ENCODE results near the gene STRIP2.
A peak's percentile ranks its signal among the peaks of the same experiment; 100 is the strongest.
"Not testable (repeated sequence)": the region's sequence is repeated elsewhere in the genome, so short reads cannot be mapped to it uniquely, and the experiment has no call there.

STRIP2 gene

DNA sequence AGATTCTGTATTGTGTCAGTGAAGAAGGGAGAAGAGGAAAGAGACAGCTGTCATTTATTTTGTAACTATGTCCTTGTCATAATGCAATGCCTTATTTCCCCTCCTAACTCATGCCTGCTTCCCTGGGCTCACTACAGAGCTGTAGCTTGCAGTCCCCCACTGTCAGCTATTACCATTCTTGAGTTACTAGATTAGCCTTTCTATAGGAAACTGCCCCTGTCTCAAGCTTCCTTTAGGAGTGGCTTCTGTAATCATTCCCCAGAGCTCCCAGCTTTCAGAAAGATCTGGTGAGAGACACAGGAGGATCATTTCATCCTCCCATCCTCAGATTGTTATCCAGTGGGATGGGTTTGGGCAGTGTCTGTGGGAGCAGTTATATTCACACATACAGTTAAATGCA, 35.7 kb downstream of the STRIP2 start:
- Histone ChIP-seq H3K27me3 (ENCODE audit: insufficient read depth, low read length) (no peaks in the 10 kb centered on the region), H3K36me3 (ENCODE audit: insufficient read depth, low read length) (peaks cover 17% of the 10 kb centered on the region; the same call in 1 of the 2 replicates), H3K79me2 (ENCODE audit: control insufficient read depth, insufficient read depth, low read length, unreplicated experiment) (no peaks in the 10 kb centered on the region), H2AFZ (ENCODE audit: low read length, unreplicated experiment) (no peak overlapping the region), H3K27ac (ENCODE audit: low read depth, low read length) (no peak overlapping the region), H3K4me3 (ENCODE audit: low read depth, low read length) (no peak overlapping the region), H3K4me1 (ENCODE audit: control insufficient read depth, insufficient read depth, low read length, unreplicated experiment) (peaks cover 4% of the 10 kb centered on the region)

DNA sequence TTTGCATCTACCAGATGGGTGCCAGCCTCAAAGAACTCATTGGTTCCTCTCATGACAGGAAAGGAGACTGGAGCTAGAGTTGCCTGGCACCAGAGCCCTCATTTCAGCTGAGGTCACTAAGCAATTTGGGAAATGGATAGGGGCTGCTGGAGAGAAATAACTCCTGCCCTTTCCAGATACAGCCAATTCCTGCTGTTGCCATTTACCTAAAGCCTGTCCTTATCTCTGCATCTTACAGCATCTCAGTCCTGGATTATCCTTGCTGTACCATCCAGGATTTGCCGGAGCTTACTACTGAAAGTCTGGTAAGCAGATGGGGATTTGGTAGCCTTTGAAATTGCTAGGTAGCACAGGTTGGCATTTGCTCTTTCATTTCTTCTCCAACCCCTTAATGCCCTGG, 36.2 kb downstream of the STRIP2 start:
- Histone ChIP-seq H3K27ac (ENCODE audit: low read depth, low read length) (no peak overlapping the region), H3K79me2 (ENCODE audit: control insufficient read depth, insufficient read depth, low read length, unreplicated experiment) (no peaks in the 10 kb centered on the region), H3K4me1 (ENCODE audit: control insufficient read depth, insufficient read depth, low read length, unreplicated experiment) (peaks cover 4% of the 10 kb centered on the region), H3K36me3 (ENCODE audit: insufficient read depth, low read length) (peaks cover 18% of the 10 kb centered on the region; the same call in 1 of the 2 replicates), H3K4me3 (ENCODE audit: low read depth, low read length) (no peak overlapping the region), H3K27me3 (ENCODE audit: insufficient read depth, low read length) (no peaks in the 10 kb centered on the region), H2AFZ (ENCODE audit: low read length, unreplicated experiment) (no peak overlapping the region)

DNA sequence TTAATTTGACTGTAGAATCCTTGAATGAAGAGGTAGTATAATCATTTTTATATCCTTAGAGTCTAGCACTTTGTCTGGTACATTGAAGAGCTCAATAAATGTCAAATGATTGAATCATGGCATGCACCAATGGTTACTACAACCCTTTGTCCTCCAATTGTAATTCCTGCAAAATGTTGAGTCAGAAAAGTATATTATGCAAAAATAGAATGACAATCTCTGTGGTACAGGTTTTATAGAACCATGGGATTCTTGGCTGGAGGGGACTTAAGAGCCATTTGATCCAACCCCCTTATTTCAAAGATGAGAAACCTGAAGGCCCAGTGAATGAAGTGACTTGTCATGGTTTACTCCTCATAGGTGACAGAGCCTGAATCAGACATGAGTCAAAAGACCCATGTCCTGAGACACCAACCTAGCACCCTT, 37.2 kb downstream of the STRIP2 start:
- no peaks in the 10 kb centered on the region for H3K27me3 ChIP-seq (ENCODE audit: insufficient read depth, low read length)
- H3K4me1 ChIP-seq (ENCODE audit: control insufficient read depth, insufficient read depth, low read length, unreplicated experiment): peaks cover 4% of the 10 kb centered on the region
- no peak overlapping the region for H2AFZ ChIP-seq (ENCODE audit: low read length, unreplicated experiment)
- H3K4me3 ChIP-seq (ENCODE audit: low read depth, low read length): no peak overlapping the region
- no peaks in the 10 kb centered on the region for H3K79me2 ChIP-seq (ENCODE audit: control insufficient read depth, insufficient read depth, low read length, unreplicated experiment)
- H3K27ac ChIP-seq (ENCODE audit: low read depth, low read length): no peak overlapping the region
- H3K36me3 ChIP-seq (ENCODE audit: insufficient read depth, low read length): peaks cover 14% of the 10 kb centered on the region; the same call in 1 of the 2 replicates

DNA sequence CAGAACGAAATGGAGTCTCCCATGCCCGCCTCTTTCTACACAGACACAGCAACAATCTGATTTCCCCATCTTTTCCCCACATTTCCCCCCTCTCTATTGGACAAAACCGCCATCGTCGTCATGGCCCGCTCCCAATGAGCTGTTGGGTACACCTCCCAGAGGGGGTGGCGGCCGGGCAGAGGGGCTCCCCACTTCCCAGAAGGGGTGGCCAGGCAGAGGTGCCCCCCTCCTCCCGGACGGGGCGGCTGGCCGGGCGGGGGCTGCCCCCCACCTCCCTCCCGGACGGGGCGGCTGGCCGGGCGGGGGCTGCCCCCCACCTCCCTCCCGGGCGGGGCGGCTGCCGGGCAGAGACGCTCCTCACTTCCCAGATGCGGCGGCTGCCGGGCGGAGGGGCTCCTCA, 41.7 kb downstream of the STRIP2 start:
- not testable (repeated sequence) for H2AFZ ChIP-seq (ENCODE audit: low read length, unreplicated experiment); H3K4me1 ChIP-seq (ENCODE audit: control insufficient read depth, insufficient read depth, low read length, unreplicated experiment); H3K27ac ChIP-seq (ENCODE audit: low read depth, low read length); H3K79me2 ChIP-seq (ENCODE audit: control insufficient read depth, insufficient read depth, low read length, unreplicated experiment); H3K4me3 ChIP-seq (ENCODE audit: low read depth, low read length); H3K27me3 ChIP-seq (ENCODE audit: insufficient read depth, low read length)
- H3K36me3 ChIP-seq (ENCODE audit: insufficient read depth, low read length): peaks cover 17% of the 10 kb centered on the region; the same call in 1 of the 2 replicates

DNA sequence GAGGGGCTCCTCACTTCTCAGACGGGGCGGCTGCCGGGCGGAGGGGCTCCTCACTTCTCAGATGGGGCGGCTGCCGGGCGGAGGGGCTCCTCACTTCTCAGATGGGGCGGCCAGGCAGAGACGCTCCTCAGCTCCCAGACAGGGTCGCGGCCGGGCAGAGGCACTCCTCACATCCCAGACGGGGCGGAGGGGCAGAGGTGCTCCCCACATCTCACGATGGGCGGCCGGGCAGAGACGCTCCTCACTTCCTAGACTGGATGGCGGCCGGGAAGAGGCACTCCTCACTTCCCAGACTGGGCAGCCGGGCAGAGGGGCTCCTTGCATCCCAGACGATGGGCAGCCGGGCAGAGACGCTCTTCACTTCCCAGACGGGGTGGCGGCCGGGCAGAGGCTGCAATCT, 42.2 kb downstream of the STRIP2 start:
- H3K79me2 ChIP-seq (ENCODE audit: control insufficient read depth, insufficient read depth, low read length, unreplicated experiment); H3K27ac ChIP-seq (ENCODE audit: low read depth, low read length); H3K27me3 ChIP-seq (ENCODE audit: insufficient read depth, low read length); H3K4me1 ChIP-seq (ENCODE audit: control insufficient read depth, insufficient read depth, low read length, unreplicated experiment); H3K4me3 ChIP-seq (ENCODE audit: low read depth, low read length); H2AFZ ChIP-seq (ENCODE audit: low read length, unreplicated experiment): not testable (repeated sequence)
- H3K36me3 ChIP-seq (ENCODE audit: insufficient read depth, low read length): peaks cover 18% of the 10 kb centered on the region; the same call in 1 of the 2 replicates

DNA sequence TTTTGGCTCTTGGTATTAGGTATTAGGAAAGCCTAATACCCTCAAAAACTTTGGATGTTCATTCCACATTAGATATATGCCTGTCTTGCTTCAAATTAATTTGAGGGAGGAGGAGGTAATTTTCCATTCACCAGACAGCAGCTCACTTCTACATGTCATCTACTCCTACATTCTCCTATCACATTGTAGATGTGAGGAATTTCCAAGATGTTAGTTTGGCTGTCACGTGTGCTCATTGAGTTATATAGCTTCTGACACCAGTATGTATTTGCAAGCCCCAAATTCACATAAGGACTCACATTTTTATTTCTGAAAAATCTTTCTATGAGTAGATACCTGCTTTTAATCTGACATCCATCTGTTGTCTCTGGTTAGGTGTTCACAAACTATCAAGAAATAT, 45.6 kb downstream of the STRIP2 start:
- Histone ChIP-seq H2AFZ (ENCODE audit: low read length, unreplicated experiment) (no peak overlapping the region), H3K36me3 (ENCODE audit: insufficient read depth, low read length) (peaks cover 15% of the 10 kb centered on the region; the same call in 1 of the 2 replicates), H3K4me3 (ENCODE audit: low read depth, low read length) (no peak overlapping the region), H3K27ac (ENCODE audit: low read depth, low read length) (no peak overlapping the region), H3K4me1 (ENCODE audit: control insufficient read depth, insufficient read depth, low read length, unreplicated experiment) (no peaks in the 10 kb centered on the region), H3K79me2 (ENCODE audit: control insufficient read depth, insufficient read depth, low read length, unreplicated experiment) (no peaks in the 10 kb centered on the region), H3K27me3 (ENCODE audit: insufficient read depth, low read length) (no peaks in the 10 kb centered on the region)

DNA sequence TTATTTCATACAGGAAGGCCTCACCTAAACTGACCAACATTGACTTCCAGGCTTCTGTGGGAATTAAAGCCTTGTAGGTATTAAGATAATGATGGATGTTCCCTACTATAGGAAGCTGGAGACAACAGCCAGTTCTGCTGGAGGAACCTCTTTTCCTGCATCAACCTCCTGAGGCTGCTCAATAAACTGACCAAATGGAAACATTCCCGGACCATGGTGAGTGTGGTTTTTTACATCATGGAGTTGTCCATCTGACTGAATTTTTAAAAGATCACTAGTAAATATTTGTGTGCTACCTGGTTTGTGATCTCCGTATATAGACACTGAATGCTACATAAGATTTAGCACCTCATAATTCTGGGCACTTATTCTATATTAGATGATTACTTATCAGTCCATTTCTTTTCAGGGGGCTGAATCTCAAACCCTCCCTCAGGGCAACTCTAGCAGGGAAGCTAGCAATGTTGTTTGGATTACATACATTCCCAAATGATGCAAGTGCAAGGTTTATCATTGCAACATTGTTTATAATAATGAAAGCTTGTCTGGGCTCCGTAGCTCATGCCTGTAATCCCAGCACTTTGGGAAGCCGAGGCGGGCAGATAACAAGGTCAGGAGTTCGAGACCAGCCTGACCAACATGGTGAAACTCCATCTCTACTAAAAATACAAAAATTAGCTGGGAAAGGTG, 46.6 kb downstream of the STRIP2 start:
- Histone ChIP-seq H3K4me1 (ENCODE audit: control insufficient read depth, insufficient read depth, low read length, unreplicated experiment) (no peaks in the 10 kb centered on the region), H3K36me3 (ENCODE audit: insufficient read depth, low read length) (peaks cover 18% of the 10 kb centered on the region; the same call in 1 of the 2 replicates), H3K27ac (ENCODE audit: low read depth, low read length) (no peak overlapping the region), H2AFZ (ENCODE audit: low read length, unreplicated experiment) (no peak overlapping the region), H3K27me3 (ENCODE audit: insufficient read depth, low read length) (no peaks in the 10 kb centered on the region), H3K4me3 (ENCODE audit: low read depth, low read length) (no peak overlapping the region), H3K79me2 (ENCODE audit: control insufficient read depth, insufficient read depth, low read length, unreplicated experiment) (no peaks in the 10 kb centered on the region)

DNA sequence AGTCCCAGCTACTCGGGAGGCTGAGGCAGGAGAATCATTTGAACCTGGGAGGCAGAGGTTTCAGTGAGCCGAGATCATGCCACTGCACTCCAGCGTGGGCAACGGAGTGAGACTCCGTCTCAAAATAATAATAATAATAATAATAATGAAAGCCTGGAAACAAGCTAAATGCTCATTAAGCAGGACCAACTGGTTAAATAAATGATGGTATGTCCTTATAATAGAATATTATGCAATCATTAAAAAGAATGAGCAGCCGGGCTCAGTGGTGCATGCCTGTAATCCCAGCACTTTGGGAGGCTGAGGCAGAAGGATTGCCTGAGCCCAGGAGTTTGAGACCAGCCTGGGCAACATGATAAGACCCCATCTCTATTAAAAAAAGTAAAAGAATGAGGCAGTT, 47.1 kb downstream of the STRIP2 start:
- H3K27ac ChIP-seq (ENCODE audit: low read depth, low read length); H3K4me3 ChIP-seq (ENCODE audit: low read depth, low read length); H3K4me1 ChIP-seq (ENCODE audit: control insufficient read depth, insufficient read depth, low read length, unreplicated experiment); H3K79me2 ChIP-seq (ENCODE audit: control insufficient read depth, insufficient read depth, low read length, unreplicated experiment); H2AFZ ChIP-seq (ENCODE audit: low read length, unreplicated experiment); H3K27me3 ChIP-seq (ENCODE audit: insufficient read depth, low read length): not testable (repeated sequence)
- H3K36me3 ChIP-seq (ENCODE audit: insufficient read depth, low read length): peaks cover 21% of the 10 kb centered on the region; the same call in 1 of the 2 replicates

DNA sequence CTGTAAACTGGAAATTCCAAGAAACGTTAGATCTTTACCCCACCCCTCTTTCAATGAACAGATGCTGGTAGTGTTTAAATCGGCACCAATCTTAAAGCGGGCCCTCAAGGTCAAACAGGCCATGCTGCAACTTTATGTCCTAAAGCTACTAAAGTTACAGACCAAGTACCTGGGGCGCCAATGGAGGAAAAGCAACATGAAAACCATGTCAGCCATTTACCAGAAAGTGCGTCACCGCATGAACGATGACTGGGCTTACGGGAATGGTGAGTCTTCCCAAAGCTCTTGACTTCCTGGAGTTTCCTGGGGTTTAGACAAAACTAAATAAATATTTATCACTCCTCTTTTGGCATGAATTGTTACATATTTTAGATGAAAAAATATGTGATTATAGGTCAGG, 48.5 kb downstream of the STRIP2 start:
- Histone ChIP-seq H3K27me3 (ENCODE audit: insufficient read depth, low read length) (no peaks in the 10 kb centered on the region), H2AFZ (ENCODE audit: low read length, unreplicated experiment) (no peak overlapping the region), H3K27ac (ENCODE audit: low read depth, low read length) (no peak overlapping the region), H3K4me3 (ENCODE audit: low read depth, low read length) (no peak overlapping the region), H3K79me2 (ENCODE audit: control insufficient read depth, insufficient read depth, low read length, unreplicated experiment) (no peaks in the 10 kb centered on the region), H3K4me1 (ENCODE audit: control insufficient read depth, insufficient read depth, low read length, unreplicated experiment) (no peaks in the 10 kb centered on the region), H3K36me3 (ENCODE audit: insufficient read depth, low read length) (peaks cover 17% of the 10 kb centered on the region; the same call in 1 of the 2 replicates)

DNA sequence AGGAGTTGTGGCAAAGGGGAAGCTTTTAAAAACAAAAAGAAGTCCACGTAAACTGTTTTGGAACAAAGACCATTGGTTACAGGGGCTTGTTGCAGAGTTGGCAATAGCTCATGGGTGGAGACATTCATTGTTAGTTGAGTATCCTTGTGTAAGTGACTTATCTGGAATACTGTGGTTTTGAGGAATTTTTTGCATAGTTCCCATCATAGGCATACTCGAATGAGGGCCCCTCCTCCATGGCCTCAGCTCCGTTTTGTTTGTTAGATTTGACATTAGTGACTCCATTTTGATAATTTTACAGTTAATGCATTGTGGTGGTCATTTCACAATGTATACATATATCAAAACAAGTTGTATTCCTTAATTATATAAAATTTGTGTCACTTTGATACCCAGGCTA, 55.3 kb downstream of the STRIP2 start:
- H2AFZ ChIP-seq (ENCODE audit: low read length, unreplicated experiment): no peak overlapping the region
- H3K27me3 ChIP-seq (ENCODE audit: insufficient read depth, low read length): no peaks in the 10 kb centered on the region
- H3K27ac ChIP-seq (ENCODE audit: low read depth, low read length): no peak overlapping the region
- peaks cover 7% of the 10 kb centered on the region; the same call in 1 of the 2 replicates for H3K36me3 ChIP-seq (ENCODE audit: insufficient read depth, low read length)
- H3K4me1 ChIP-seq (ENCODE audit: control insufficient read depth, insufficient read depth, low read length, unreplicated experiment): peaks cover 16% of the 10 kb centered on the region
- no peak overlapping the region for H3K4me3 ChIP-seq (ENCODE audit: low read depth, low read length)
- H3K79me2 ChIP-seq (ENCODE audit: control insufficient read depth, insufficient read depth, low read length, unreplicated experiment): no peaks in the 10 kb centered on the region

DNA sequence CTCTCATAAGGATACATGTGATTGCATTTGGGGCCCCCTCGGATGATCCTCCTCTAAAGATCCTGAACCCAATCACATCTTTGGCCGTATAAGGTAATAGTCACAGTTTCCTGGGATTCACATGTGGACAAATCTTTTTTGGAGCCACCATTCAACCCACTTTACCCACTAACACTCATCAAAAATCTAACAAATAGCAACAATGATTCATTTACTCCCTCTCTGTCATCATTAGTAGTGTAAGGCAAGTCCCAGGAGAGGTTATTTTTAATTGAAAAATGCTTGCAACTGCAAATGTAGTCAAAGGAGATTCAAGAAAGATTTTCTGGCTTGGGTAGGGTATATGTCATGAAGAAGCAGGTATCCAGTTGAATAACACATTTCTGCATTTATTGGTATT, 58.2 kb downstream of the STRIP2 start:
- Histone ChIP-seq H3K36me3 (ENCODE audit: insufficient read depth, low read length) (no peaks in the 10 kb centered on the region), H3K4me1 (ENCODE audit: control insufficient read depth, insufficient read depth, low read length, unreplicated experiment) (peaks cover 16% of the 10 kb centered on the region), H3K79me2 (ENCODE audit: control insufficient read depth, insufficient read depth, low read length, unreplicated experiment) (no peaks in the 10 kb centered on the region), H3K27me3 (ENCODE audit: insufficient read depth, low read length) (no peaks in the 10 kb centered on the region), H2AFZ (ENCODE audit: low read length, unreplicated experiment) (no peak overlapping the region), H3K4me3 (ENCODE audit: low read depth, low read length) (no peak overlapping the region), H3K27ac (ENCODE audit: low read depth, low read length) (peak overlapping the region; percentile 40; the same call in 1 of the 2 replicates)
